Measurements from ENCODE around the gene PKN2. TPM values are rescaled to one million over a fixed set of nuclear protein-coding genes. Genes with fewer than 3 reads are reported as not detected.

The PKN2 gene
- total RNA-seq, 1 experiment from 2014 or later, result 32.6 TPM

DNA sequence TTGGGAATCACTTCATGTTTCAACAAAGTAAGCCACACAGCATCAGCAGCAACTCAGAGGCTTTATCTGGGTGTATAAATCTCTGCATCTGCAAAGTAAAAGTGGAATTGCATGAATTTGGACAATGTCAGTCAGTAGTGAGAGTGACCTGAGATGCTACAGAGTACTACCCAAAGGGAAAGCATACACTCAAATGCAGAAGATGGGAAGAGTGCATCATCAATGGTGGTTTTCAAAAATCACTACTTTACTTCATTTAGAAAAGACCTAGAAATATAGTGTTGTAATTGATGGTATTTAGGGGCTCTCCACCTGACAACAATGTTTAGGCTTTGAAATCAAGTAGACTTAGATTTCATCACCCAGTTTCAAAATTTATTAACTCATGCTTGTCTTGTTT lies 24.5 kb upstream of the PKN2 start:
- Mint-ChIP-seq H3K9me3 (peaks cover 4% of the 10 kb centered on the region; the same call in 1 of the 2 replicates), H3K27me3 (ENCODE audit: low read depth) (no peaks in the 10 kb centered on the region), H3K36me3 (no peaks in the 10 kb centered on the region), H3K27ac (no peak overlapping the region), H3K4me3 (no peak overlapping the region), H3K4me1 (peaks cover 22% of the 10 kb centered on the region)
- TF ChIP-seq, protein P1, sequence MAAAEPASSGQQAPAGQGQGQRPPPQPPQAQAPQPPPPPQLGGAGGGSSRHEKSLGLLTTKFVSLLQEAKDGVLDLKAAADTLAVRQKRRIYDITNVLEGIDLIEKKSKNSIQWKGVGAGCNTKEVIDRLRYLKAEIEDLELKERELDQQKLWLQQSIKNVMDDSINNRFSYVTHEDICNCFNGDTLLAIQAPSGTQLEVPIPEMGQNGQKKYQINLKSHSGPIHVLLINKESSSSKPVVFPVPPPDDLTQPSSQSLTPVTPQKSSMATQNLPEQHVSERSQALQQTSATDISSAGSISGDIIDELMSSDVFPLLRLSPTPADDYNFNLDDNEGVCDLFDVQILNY (CRISPR knock-in tag; IDR thresholded peaks at IDR 0.05), result no peak
- TF ChIP-seq, protein P2, sequence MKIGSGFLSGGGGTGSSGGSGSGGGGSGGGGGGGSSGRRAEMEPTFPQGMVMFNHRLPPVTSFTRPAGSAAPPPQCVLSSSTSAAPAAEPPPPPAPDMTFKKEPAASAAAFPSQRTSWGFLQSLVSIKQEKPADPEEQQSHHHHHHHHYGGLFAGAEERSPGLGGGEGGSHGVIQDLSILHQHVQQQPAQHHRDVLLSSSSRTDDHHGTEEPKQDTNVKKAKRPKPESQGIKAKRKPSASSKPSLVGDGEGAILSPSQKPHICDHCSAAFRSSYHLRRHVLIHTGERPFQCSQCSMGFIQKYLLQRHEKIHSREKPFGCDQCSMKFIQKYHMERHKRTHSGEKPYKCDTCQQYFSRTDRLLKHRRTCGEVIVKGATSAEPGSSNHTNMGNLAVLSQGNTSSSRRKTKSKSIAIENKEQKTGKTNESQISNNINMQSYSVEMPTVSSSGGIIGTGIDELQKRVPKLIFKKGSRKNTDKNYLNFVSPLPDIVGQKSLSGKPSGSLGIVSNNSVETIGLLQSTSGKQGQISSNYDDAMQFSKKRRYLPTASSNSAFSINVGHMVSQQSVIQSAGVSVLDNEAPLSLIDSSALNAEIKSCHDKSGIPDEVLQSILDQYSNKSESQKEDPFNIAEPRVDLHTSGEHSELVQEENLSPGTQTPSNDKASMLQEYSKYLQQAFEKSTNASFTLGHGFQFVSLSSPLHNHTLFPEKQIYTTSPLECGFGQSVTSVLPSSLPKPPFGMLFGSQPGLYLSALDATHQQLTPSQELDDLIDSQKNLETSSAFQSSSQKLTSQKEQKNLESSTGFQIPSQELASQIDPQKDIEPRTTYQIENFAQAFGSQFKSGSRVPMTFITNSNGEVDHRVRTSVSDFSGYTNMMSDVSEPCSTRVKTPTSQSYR (CRISPR knock-in tag; IDR thresholded peaks at IDR 0.05), result no peak
- TF ChIP-seq NR2C2 (CRISPR knock-in tag; IDR thresholded peaks at IDR 0.05) (no peak), GRHL2 (CRISPR knock-in tag; IDR thresholded peaks at IDR 0.05; ENCODE audit: insufficient replicate concordance, severe bottlenecking) (no peak), ZNF219 (CRISPR knock-in tag; IDR thresholded peaks at IDR 0.05; ENCODE audit: borderline replicate concordance) (no peak), NFATC4 (CRISPR knock-in tag; IDR thresholded peaks at IDR 0.05) (no peak), ESRRA (CRISPR knock-in tag; IDR thresholded peaks at IDR 0.05; ENCODE audit: borderline replicate concordance) (no peak), USF1 (CRISPR knock-in tag; IDR thresholded peaks at IDR 0.05) (no peak), MAX (CRISPR knock-in tag; IDR thresholded peaks at IDR 0.05) (no peak), ATF3 (CRISPR knock-in tag; conservative IDR thresholded peaks at IDR 0.05) (no peak), ZNF416 (CRISPR knock-in tag; IDR thresholded peaks at IDR 0.05) (no peak), TCF7 (CRISPR knock-in tag; IDR thresholded peaks at IDR 0.05; ENCODE audit: low read depth) (no peak)
- CTCF ChIA-PET, result no interaction called here
- DNase-seq (ENCODE audit: low spot score) (no peak), ATAC-seq (no peak)
- POLR2A ChIA-PET, result interaction anchor here (1.7 kb wide), 1 partner anchor 25 kb away, joined by 3 read pairs; the partner anchor contains the start of gene PKN2

DNA sequence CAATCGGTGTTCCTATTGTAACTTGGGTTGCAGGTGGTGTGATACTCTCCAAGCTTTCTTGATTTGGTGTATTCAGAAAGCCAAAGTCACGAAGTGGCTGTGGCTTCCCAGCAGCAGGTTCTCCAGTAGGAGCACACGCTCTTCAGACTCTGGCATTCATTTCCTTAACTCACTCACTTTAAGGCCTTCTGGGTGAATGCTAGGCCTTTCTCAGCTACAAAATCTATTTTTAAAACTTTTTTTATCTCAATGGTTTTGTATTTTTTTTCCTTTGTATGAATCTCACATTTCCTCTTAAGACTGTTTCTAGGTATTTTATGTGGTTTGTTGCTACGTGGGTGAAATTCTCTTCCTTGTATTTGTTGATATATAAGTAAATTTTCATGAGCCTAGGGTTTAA lies 22.9 kb upstream of the PKN2 start:
- no peak for TF ChIP-seq ZNF263 (CRISPR knock-in tag; IDR thresholded peaks at IDR 0.05; ENCODE audit: low read depth)
- TF ChIP-seq, protein P3, sequence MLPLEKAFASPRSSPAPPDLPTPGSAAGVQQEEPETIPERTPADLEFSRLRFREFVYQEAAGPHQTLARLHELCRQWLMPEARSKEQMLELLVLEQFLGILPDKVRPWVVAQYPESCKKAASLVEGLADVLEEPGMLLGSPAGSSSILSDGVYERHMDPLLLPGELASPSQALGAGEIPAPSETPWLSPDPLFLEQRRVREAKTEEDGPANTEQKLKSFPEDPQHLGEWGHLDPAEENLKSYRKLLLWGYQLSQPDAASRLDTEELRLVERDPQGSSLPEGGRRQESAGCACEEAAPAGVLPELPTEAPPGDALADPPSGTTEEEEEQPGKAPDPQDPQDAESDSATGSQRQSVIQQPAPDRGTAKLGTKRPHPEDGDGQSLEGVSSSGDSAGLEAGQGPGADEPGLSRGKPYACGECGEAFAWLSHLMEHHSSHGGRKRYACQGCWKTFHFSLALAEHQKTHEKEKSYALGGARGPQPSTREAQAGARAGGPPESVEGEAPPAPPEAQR (CRISPR knock-in tag; IDR thresholded peaks at IDR 0.05), result no peak
- TF ChIP-seq ARID4B (CRISPR knock-in tag; IDR thresholded peaks at IDR 0.05; ENCODE audit: borderline replicate concordance), result no peak
- Mint-ChIP-seq H3K27ac (peak overlapping the region; percentile 1; the same call in 1 of the 2 replicates), H3K9me3 (peaks cover 4% of the 10 kb centered on the region; the same call in 1 of the 2 replicates), H3K36me3 (no peaks in the 10 kb centered on the region), H3K4me1 (peaks cover 22% of the 10 kb centered on the region), H3K27me3 (ENCODE audit: low read depth) (no peaks in the 10 kb centered on the region), H3K4me3 (no peak overlapping the region)
- ChIA-PET POLR2A (interaction anchor here (0.6 kb wide), 1 partner anchor 23 kb away, joined by 5 read pairs; the partner anchor contains the start of gene PKN2), CTCF (no interaction called here)
- DNase-seq (ENCODE audit: low spot score) (no peak), ATAC-seq (peak; percentile 50)

Data from WTC11 (cell line).